Activated CD4-positive, alpha-beta T cell treated with anti-CD3 and anti-CD28 coated beads for 4 hours (primary cell): ENCODE results near the gene SERPINA5.
"Not testable (repeated sequence)": the region's sequence is repeated elsewhere in the genome, so short reads cannot be mapped to it uniquely, and the experiment has no call there.

Experiments
- DNase-seq, 2 donors: peaks; one replicate each; pipeline ENCODE4 v3.0.0-alpha.2; 2020

Gene SERPINA5

GRCh38 chr14:94602722-94603121, 21.5 kb downstream of the SERPINA5 start:
- DNase-seq, result no peak

GRCh38 chr14:94605361-94605760, 24.1 kb downstream of the SERPINA5 start:
- no peak for DNase-seq

GRCh38 chr14:94608966-94609365, 27.7 kb downstream of the SERPINA5 start:
- DNase-seq, result not testable (repeated sequence)

GRCh38 chr14:94611179-94611578, 30.0 kb downstream of the SERPINA5 start:
- DNase-seq, result no peak

- no peak for DNase-seq
Measured at GRCh38 chr14:94612174-94612573, 30.9 kb downstream of the SERPINA5 start, which contains the start of gene SERPINA3. SERPINA3 (plus strand) TSS chr14:94612391; CDS start chr14:94614442, 2,051 bp downstream.

- no peak for DNase-seq
Measured at GRCh38 chr14:94612580-94613554, 31.6 kb downstream of the SERPINA5 start.

- no peak for DNase-seq
Measured at GRCh38 chr14:94613720-94614644, 32.8 kb downstream of the SERPINA5 start.

GRCh38 chr14:94614802-94615201, 33.6 kb downstream of the SERPINA5 start:
- DNase-seq, result no peak

GRCh38 chr14:94615254-94615653, 34.0 kb downstream of the SERPINA5 start:
- no peak for DNase-seq

GRCh38 chr14:94615823-94616570, 34.8 kb downstream of the SERPINA5 start:
- no peak for DNase-seq

- DNase-seq, result no peak
Measured at GRCh38 chr14:94617366-94617941, 36.2 kb downstream of the SERPINA5 start.

- DNase-seq, result no peak
Measured at GRCh38 chr14:94617988-94618822, 37.0 kb downstream of the SERPINA5 start.

GRCh38 chr14:94619297-94619696, 38.1 kb downstream of the SERPINA5 start:
- DNase-seq, result no peak

- no peak for DNase-seq
Measured at GRCh38 chr14:94620597-94620996, 39.4 kb downstream of the SERPINA5 start.

- DNase-seq, result no peak
Measured at GRCh38 chr14:94621358-94622134, 40.3 kb downstream of the SERPINA5 start.

GRCh38 chr14:94622653-94623421, 41.6 kb downstream of the SERPINA5 start:
- no peak for DNase-seq

- DNase-seq, result no peak
Measured at GRCh38 chr14:94623422-94623809, 42.2 kb downstream of the SERPINA5 start.

- no peak for DNase-seq
Measured at GRCh38 chr14:94623856-94624499, 42.8 kb downstream of the SERPINA5 start.
